Measurements from ENCODE around the gene BEST3. TPM values are rescaled to one million over a fixed set of nuclear protein-coding genes. Genes with fewer than 3 reads are reported as not detected.

Gene BEST3
- total RNA-seq, 3 donors from 2014 or later, result 0.66 TPM; not detected in 2

- intact Hi-C loops (cut with DNase I; ENCODE audit: low total_unique reads), result no loop called here
- Histone ChIP-seq H3K36me3 (no peaks in the 10 kb centered on the region), H3K27me3 (no peaks in the 10 kb centered on the region), H3K27ac (no peak overlapping the region), H3K4me1 (no peaks in the 10 kb centered on the region), H3K4me3 (no peak overlapping the region), H3K9me3 (no peaks in the 10 kb centered on the region)
- no peak for DNase-seq (ENCODE audit: low spot score in 2 of 2)
- TF ChIP-seq POLR2AphosphoS5 (IDR thresholded peaks at IDR 0.05), result no peak
- no peak for TF ChIP-seq POLR2A (IDR thresholded peaks at IDR 0.05)
- no peak for TF ChIP-seq CTCF (IDR thresholded peaks at IDR 0.05)
These were observed 35.4 kb downstream of the BEST3 start for GRCh38 chr12:69663726-69664125.

- intact Hi-C loops (cut with DNase I; ENCODE audit: low total_unique reads), result no loop called here
- TF ChIP-seq CTCF (IDR thresholded peaks at IDR 0.05), result no peak
- no peak for TF ChIP-seq POLR2A (IDR thresholded peaks at IDR 0.05)
- no peak for TF ChIP-seq POLR2AphosphoS5 (IDR thresholded peaks at IDR 0.05)
- H3K27me3 ChIP-seq, result no peaks in the 10 kb centered on the region
- no peak for DNase-seq (ENCODE audit: low spot score in 2 of 2)
- no peaks in the 10 kb centered on the region for H3K36me3 ChIP-seq
- no peaks in the 10 kb centered on the region for H3K9me3 ChIP-seq
- H3K4me3 ChIP-seq, result no peak overlapping the region
- H3K4me1 ChIP-seq, result no peaks in the 10 kb centered on the region
- no peak overlapping the region for H3K27ac ChIP-seq
These were observed 36.3 kb downstream of the BEST3 start for GRCh38 chr12:69662764-69663163.

GRCh38 chr12:69661386-69661785 is 37.7 kb downstream of the BEST3 start:
- Histone ChIP-seq H3K9me3 (no peaks in the 10 kb centered on the region), H3K36me3 (no peaks in the 10 kb centered on the region), H3K27ac (no peak overlapping the region), H3K4me1 (no peaks in the 10 kb centered on the region), H3K27me3 (no peaks in the 10 kb centered on the region), H3K4me3 (no peak overlapping the region)
- TF ChIP-seq CTCF (IDR thresholded peaks at IDR 0.05), result no peak
- no peak for TF ChIP-seq POLR2AphosphoS5 (IDR thresholded peaks at IDR 0.05)
- TF ChIP-seq POLR2A (IDR thresholded peaks at IDR 0.05), result no peak
- intact Hi-C loops (cut with DNase I; ENCODE audit: low total_unique reads), result no loop called here
- DNase-seq (ENCODE audit: low spot score in 2 of 2), result no peak

GRCh38 chr12:69660164-69660863 is 38.8 kb downstream of the BEST3 start:
- Histone ChIP-seq H3K9me3 (no peaks in the 10 kb centered on the region), H3K27ac (no peak overlapping the region), H3K36me3 (no peaks in the 10 kb centered on the region), H3K27me3 (no peaks in the 10 kb centered on the region), H3K4me1 (no peaks in the 10 kb centered on the region), H3K4me3 (no peak overlapping the region)
- no peak for DNase-seq (ENCODE audit: low spot score in 2 of 2)
- no peak for TF ChIP-seq POLR2A (IDR thresholded peaks at IDR 0.05)
- TF ChIP-seq CTCF (IDR thresholded peaks at IDR 0.05), result no peak
- no peak for TF ChIP-seq POLR2AphosphoS5 (IDR thresholded peaks at IDR 0.05)
- intact Hi-C loops (cut with DNase I; ENCODE audit: low total_unique reads), result no loop called here

- TF ChIP-seq POLR2AphosphoS5 (IDR thresholded peaks at IDR 0.05), result no peak
- TF ChIP-seq CTCF (IDR thresholded peaks at IDR 0.05), result no peak
- TF ChIP-seq POLR2A (IDR thresholded peaks at IDR 0.05), result no peak
- Histone ChIP-seq H3K27me3 (no peaks in the 10 kb centered on the region), H3K4me1 (no peaks in the 10 kb centered on the region), H3K27ac (no peak overlapping the region), H3K36me3 (no peaks in the 10 kb centered on the region), H3K9me3 (no peaks in the 10 kb centered on the region), H3K4me3 (no peak overlapping the region)
- intact Hi-C loops (cut with DNase I; ENCODE audit: low total_unique reads), result no loop called here
- DNase-seq (ENCODE audit: low spot score in 2 of 2), result no peak
These were observed 40.9 kb downstream of the BEST3 start for GRCh38 chr12:69658203-69658602.
